HG03457 (cell line): ENCODE measurements around the gene STX16.

Experiments
- ATAC-seq: cut with Tn5 transposase; IDR thresholded peaks from one replicate; pipeline ENCODE4 v1.9.1; 2021; ENCODE audit warnings: moderate number of reproducible peaks; ENCODE audit not compliant: unreplicated experiment

STX16 gene

GRCh38 chr20:58696411-58696961 is 45.4 kb downstream of the STX16 start:
- no peak for ATAC-seq

- no peak for ATAC-seq
Observed at GRCh38 chr20:58697201-58697866, 46.3 kb downstream of the STX16 start.

GRCh38 chr20:58697867-58698703 is 47.0 kb downstream of the STX16 start:
- ATAC-seq: no peak

GRCh38 chr20:58698741-58699622 is 47.9 kb downstream of the STX16 start:
- no peak for ATAC-seq

GRCh38 chr20:58699623-58700107 is 48.6 kb downstream of the STX16 start:
- ATAC-seq: no peak

- ATAC-seq: no peak
Observed at GRCh38 chr20:58700121-58700821, 49.2 kb downstream of the STX16 start.

- no peak for ATAC-seq
Observed at GRCh38 chr20:58700823-58701222, 49.7 kb downstream of the STX16 start.

GRCh38 chr20:58701431-58702160 is 50.5 kb downstream of the STX16 start:
- ATAC-seq: no peak

GRCh38 chr20:58702161-58702510 is 51.1 kb downstream of the STX16 start:
- no peak for ATAC-seq

- ATAC-seq: no peak
Observed at GRCh38 chr20:58702859-58703648, 52.0 kb downstream of the STX16 start.

GRCh38 chr20:58703765-58704371 is 52.8 kb downstream of the STX16 start:
- ATAC-seq: no peak

GRCh38 chr20:58705208-58705926 is 54.3 kb downstream of the STX16 start:
- no peak for ATAC-seq

GRCh38 chr20:58706150-58706892 is 55.2 kb downstream of the STX16 start:
- ATAC-seq: no peak

- no peak for ATAC-seq
Observed at GRCh38 chr20:58706975-58707681, 56.0 kb downstream of the STX16 start.

GRCh38 chr20:58707770-58708169 is 56.7 kb downstream of the STX16 start:
- no peak for ATAC-seq

GRCh38 chr20:58708246-58708931 is 57.3 kb downstream of the STX16 start:
- ATAC-seq: no peak
